ENCODE measurements around the gene SMC3. TPM values are rescaled to one million over a fixed set of nuclear protein-coding genes. Genes with fewer than 3 reads are reported as not detected.

Gene SMC3
- total RNA-seq, 1 experiment from 2014 or later = 64.3 TPM

DNA sequence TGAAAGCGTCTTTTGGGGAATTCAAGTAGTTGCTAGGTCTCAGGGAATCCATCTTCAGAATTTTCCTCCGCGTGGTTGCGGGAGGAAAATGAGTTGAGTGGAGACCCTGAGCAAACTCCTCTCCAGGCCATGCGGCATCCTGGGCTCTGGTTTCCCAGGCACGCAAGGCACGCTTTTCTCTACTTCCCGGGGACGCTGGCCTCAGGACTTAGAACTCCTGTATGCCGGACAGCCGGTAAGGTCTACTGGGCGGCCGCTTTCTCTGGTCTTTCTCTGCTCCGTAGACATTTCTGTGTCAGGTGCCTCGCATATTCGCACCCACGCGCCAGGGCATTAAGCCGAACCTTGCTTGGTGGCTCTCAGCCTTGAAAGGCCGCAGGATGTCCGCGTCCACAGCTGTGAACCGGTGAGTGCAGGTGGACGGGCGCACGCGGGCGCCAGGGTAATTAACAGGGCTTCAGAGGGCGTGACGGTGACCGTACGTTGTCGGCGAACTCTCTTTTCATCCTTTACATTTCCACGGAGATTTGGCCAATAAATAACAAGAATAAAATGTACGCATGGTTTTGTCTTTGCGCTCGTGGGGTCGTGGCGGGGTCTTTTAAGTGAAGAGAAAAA, 75.6 kb downstream of the SMC3 start:
- no peaks in the 10 kb centered on the region for H3K9me3 ChIP-seq (ENCODE audit: control insufficient read depth in 1 of 2, insufficient read depth in 1 of 2, low read depth in 1 of 2, low read length in 2 of 2)
- ChIA-PET RAD21 (ENCODE audit: low non-redundant PET in 1 of 2, low total read pairs in 2 of 2, uncharacterized antibody in 2 of 2, unreplicated experiment in 2 of 2) (no interaction called here), CTCF (no interaction called here), POLR2A (no interaction called here)
- no peak for TF ChIP-seq TCF7L2 (IDR thresholded peaks at IDR 0.05; ENCODE audit: borderline replicate concordance, extremely low read depth, insufficient read depth, insufficient read length)
- TF ChIP-seq FOSL1 (IDR thresholded peaks at IDR 0.05; ENCODE audit: low read depth) = no peak
- TF ChIP-seq, protein P1, sequence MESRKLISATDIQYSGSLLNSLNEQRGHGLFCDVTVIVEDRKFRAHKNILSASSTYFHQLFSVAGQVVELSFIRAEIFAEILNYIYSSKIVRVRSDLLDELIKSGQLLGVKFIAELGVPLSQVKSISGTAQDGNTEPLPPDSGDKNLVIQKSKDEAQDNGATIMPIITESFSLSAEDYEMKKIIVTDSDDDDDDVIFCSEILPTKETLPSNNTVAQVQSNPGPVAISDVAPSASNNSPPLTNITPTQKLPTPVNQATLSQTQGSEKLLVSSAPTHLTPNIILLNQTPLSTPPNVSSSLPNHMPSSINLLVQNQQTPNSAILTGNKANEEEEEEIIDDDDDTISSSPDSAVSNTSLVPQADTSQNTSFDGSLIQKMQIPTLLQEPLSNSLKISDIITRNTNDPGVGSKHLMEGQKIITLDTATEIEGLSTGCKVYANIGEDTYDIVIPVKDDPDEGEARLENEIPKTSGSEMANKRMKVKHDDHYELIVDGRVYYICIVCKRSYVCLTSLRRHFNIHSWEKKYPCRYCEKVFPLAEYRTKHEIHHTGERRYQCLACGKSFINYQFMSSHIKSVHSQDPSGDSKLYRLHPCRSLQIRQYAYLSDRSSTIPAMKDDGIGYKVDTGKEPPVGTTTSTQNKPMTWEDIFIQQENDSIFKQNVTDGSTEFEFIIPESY (IDR thresholded peaks at IDR 0.05; ENCODE audit: extremely low read depth, insufficient replicate concordance, low read length) = no peak
- TF ChIP-seq JUND (IDR thresholded peaks at IDR 0.05) = no peak
- TF ChIP-seq ZFX (IDR thresholded peaks at IDR 0.05) = no peak
- TF ChIP-seq ZNF274 (IDR thresholded peaks at IDR 0.05; ENCODE audit: low read depth, low read length) = no peak
- TF ChIP-seq, protein P2, sequence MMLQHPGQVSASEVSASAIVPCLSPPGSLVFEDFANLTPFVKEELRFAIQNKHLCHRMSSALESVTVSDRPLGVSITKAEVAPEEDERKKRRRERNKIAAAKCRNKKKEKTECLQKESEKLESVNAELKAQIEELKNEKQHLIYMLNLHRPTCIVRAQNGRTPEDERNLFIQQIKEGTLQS (IDR thresholded peaks at IDR 0.05) = no peak
- TF ChIP-seq YY1 (IDR thresholded peaks at IDR 0.05; ENCODE audit: extremely low read depth, insufficient replicate concordance, low read depth, low read length) = no peak
- TF ChIP-seq CBX3 (IDR thresholded peaks at IDR 0.05; ENCODE audit: low read depth) = no peak
- TF ChIP-seq, protein P3, sequence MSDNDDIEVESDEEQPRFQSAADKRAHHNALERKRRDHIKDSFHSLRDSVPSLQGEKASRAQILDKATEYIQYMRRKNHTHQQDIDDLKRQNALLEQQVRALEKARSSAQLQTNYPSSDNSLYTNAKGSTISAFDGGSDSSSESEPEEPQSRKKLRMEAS (IDR thresholded peaks at IDR 0.05) = no peak
- TF ChIP-seq RAD21 (IDR thresholded peaks at IDR 0.05; ENCODE audit: low read depth) = no peak
- H2AFZ ChIP-seq (ENCODE audit: low read depth, low read length, poor library complexity, severe bottlenecking) = peak overlapping the region; percentile 19
- no peaks in the 10 kb centered on the region for H3K79me2 ChIP-seq (ENCODE audit: insufficient read depth, low read length)
- H4K20me1 ChIP-seq (ENCODE audit: insufficient read depth) = no peaks in the 10 kb centered on the region
- peak overlapping the region; percentile 60 to 65 for H3K4me3 ChIP-seq (replicated peaks in 1 of 2; ENCODE audit: low read depth in 1 of 2, low read length in 2 of 2)
- no peak for ATAC-seq
- peaks cover 8% of the 10 kb centered on the region; the same call in 1 of the 2 replicates for H3K27me3 ChIP-seq (ENCODE audit: insufficient read depth, low read length)
- intact Hi-C loops (cut with micrococcal nuclease) = no loop called here
- no TSS peak for BruUV-seq (replicated peaks)
- no peak overlapping the region; the same call in 1 of the 2 replicates for H3K27ac ChIP-seq (ENCODE audit: low read depth, low read length)
- H3K4me1 ChIP-seq (ENCODE audit: control insufficient read depth in 1 of 2, insufficient read depth in 2 of 2, low read length in 2 of 2) = peaks cover 22 to 41% of the 10 kb centered on the region in 2 experiments
- no peaks in the 10 kb centered on the region for H3K36me3 ChIP-seq (ENCODE audit: control insufficient read depth in 1 of 2, insufficient read depth in 2 of 2, low read length in 2 of 2)
- peak overlapping the region; percentile 54; the same call in 1 of the 2 replicates for H3K9ac ChIP-seq (ENCODE audit: low read length)
- no peaks in the 10 kb centered on the region for H3K9me2 ChIP-seq (ENCODE audit: insufficient read depth)
- DNase-seq (ENCODE audit: low read depth, low spot score) = no peak
- H3K4me2 ChIP-seq (ENCODE audit: low read length) = peak overlapping the region; percentile 85

All from HCT116 (cell line).